HepG2 (cell line): ENCODE measurements around the gene PIK3R3. TPM values are rescaled to one million over a fixed set of nuclear protein-coding genes. Genes with fewer than 3 reads are reported as not detected.

Experiments
- ATAC-seq: fragments of 200-7000 bp; cut with Tn5 transposase; 3 replicates; pipeline ENCODE4 v1.9.1; 2020; ENCODE audit warnings: mild to moderate bottlenecking, moderate library complexity
- BruUV-seq: library from RNA; stranded (reverse); fragments of 400-500 nt; replicated peaks from 2 replicates; lab custom pipeline; 2021; lab: Mats Ljungman, UMichigan
- CTCF ChIA-PET: fragments of 300-600 bp; formaldehyde crosslinking; extraction: SDS; loops from one replicate; lab custom pipeline; 2021; ENCODE audit warnings: low total read pairs, inconsistent platforms, low intra/inter-chr PET ratio; lab: Yijun Ruan, JAX
- POLR2A ChIA-PET: fragments of 350-600 bp; sonication (Branson Sonifier 250); formaldehyde crosslinking; loops from one replicate; lab custom pipeline; 2020; ENCODE audit warnings: antibody characterized with exemption, inconsistent platforms; lab: Yijun Ruan, JAX
- DNase-seq: peaks from one replicate; pipeline ENCODE4 v3.0.0-alpha.2; 2015; ENCODE audit warnings: low spot score
- FAIRE-seq: peaks from 3 replicates; lab custom pipeline; 2011; peaks lifted over from hg19 to GRCh38; lab: Jason Lieb, UNC
- H2AFZ ChIP-seq: one replicate; pipeline ENCODE4 v1.6.1; 2011; ENCODE audit warnings: low read length, inconsistent platforms
- H3K27ac ChIP-seq: fragments of 300-600 bp; 3 replicates; pipeline ENCODE4 v1.8.0; 2011; ENCODE audit warnings: mixed run types, mild to moderate bottlenecking, mixed read lengths, low read length, inconsistent platforms; ENCODE audit not compliant: insufficient read depth; ENCODE audit errors: extremely low read length
- H3K27me3 ChIP-seq, 2 experiments: fragments of 200-600 bp in 1 of 2; 2 replicates in 1 of 2; 3 replicates in 1 of 2; pipeline versions ENCODE4 v1.6.0 to v1.8.0; 2011; ENCODE audit warnings: low read length in 2 of 2, mild to moderate bottlenecking in 2 of 2, moderate library complexity in 2 of 2, inconsistent platforms in 1 of 2; ENCODE audit not compliant: insufficient read depth in 2 of 2, control insufficient read depth in 1 of 2
- H3K36me3 ChIP-seq, 2 experiments: fragments of 200-600 bp in 1 of 2; replicated peaks in 1 of 2; 2 replicates in 1 of 2; 3 replicates in 1 of 2; pipeline versions ENCODE4 v1.5.1 to v1.8.0; 2011; ENCODE audit warnings: low read length in 2 of 2, inconsistent platforms in 1 of 2; ENCODE audit not compliant: insufficient read depth in 2 of 2, control insufficient read depth in 1 of 2
- H3K4me1 ChIP-seq: 2 replicates; pipeline ENCODE4 v1.5.1; 2012; ENCODE audit warnings: low read length, inconsistent platforms; ENCODE audit not compliant: insufficient read depth
- H3K4me2 ChIP-seq: 2 replicates; pipeline ENCODE4 v1.6.0; 2011; ENCODE audit warnings: low read depth, low read length, inconsistent platforms
- H3K4me3 ChIP-seq, 3 experiments: fragments of 200-600 bp in 1 of 3; sonication (generic), shearing (Covaris generic) in 1 of 3; replicated peaks in 1 of 3; 2 replicates each; pipeline ENCODE4 v1.5.1; 2011 to 2016; ENCODE audit warnings: low read length in 3 of 3, inconsistent platforms in 2 of 3, low read depth in 2 of 3, mild to moderate bottlenecking in 2 of 3, control low read depth in 1 of 3, mixed read lengths in 1 of 3; ENCODE audit not compliant: insufficient read depth in 1 of 3
- H3K79me2 ChIP-seq: one replicate; pipeline ENCODE4 v1.6.1; 2011; ENCODE audit warnings: low read length, inconsistent platforms; ENCODE audit not compliant: insufficient read depth
- H3K9ac ChIP-seq: 2 replicates; pipeline ENCODE4 v1.6.0; 2011; ENCODE audit warnings: mild to moderate bottlenecking, low read depth, low read length, inconsistent platforms; ENCODE audit not compliant: insufficient read depth
- H3K9me3 ChIP-seq: 2 replicates; pipeline ENCODE4 v1.5.1; 2012; ENCODE audit warnings: mild to moderate bottlenecking, low read length
- H4K20me1 ChIP-seq: 2 replicates; pipeline ENCODE4 v1.6.0; 2011; ENCODE audit warnings: inconsistent platforms, mild to moderate bottlenecking, low read length, moderate library complexity; ENCODE audit not compliant: insufficient read depth
- GFI1 ChIP-seq: sonication (generic); formaldehyde crosslinking; IDR thresholded peaks from 2 replicates; pipeline ENCODE4 v1.5.0; 2020; ENCODE audit warnings: missing genetic modification reagents, mild to moderate bottlenecking, borderline replicate concordance
- HNF4A ChIP-seq: sonication (generic); formaldehyde crosslinking; IDR thresholded peaks from 2 replicates; pipeline ENCODE4 v1.4.0; 2020; ENCODE audit warnings: missing genetic modification reagents
- NONO ChIP-seq, 2 experiments: fragments of 450-650 bp in 1 of 2; sonication (generic) in 1 of 2; formaldehyde crosslinking in 1 of 2; IDR thresholded peaks in 1 of 2; conservative IDR thresholded peaks in 1 of 2; 2 replicates each; pipeline versions ENCODE4 v1.6.1 to v1.8.0; 2017 to 2022; ENCODE audit warnings: mild to moderate bottlenecking in 1 of 2, missing genetic modification reagents in 1 of 2, moderate library complexity in 1 of 2
- PHF5A ChIP-seq: IDR thresholded peaks from one replicate; pipeline ENCODE4 v1.6.1; 2018; ENCODE audit warnings: low read depth, missing genetic modification reagents; ENCODE audit not compliant: unreplicated experiment
- SOX6 ChIP-seq, 2 experiments: fragments of 450-650 bp in 1 of 2; sonication (generic) in 1 of 2; formaldehyde crosslinking in 1 of 2; IDR thresholded peaks; 2 replicates each; pipeline versions ENCODE4 v1.4.0 to v1.6.1; 2017 to 2020; ENCODE audit warnings: antibody characterized with exemption in 1 of 2, mild to moderate bottlenecking in 1 of 2, missing genetic modification reagents in 1 of 2
- TAF15 ChIP-seq: fragments of 200-400 bp; formaldehyde crosslinking; IDR thresholded peaks from one replicate; pipeline ENCODE4 v1.6.1; 2018; ENCODE audit warnings: mild to moderate bottlenecking, low read depth, low read length; ENCODE audit not compliant: poor library complexity, severe bottlenecking
- UBTF ChIP-seq: sonication (generic); formaldehyde crosslinking; IDR thresholded peaks from 2 replicates; pipeline ENCODE4 v1.4.0; 2020; ENCODE audit warnings: mild to moderate bottlenecking, missing genetic modification reagents
- ZMAT3 ChIP-seq: sonication (generic); formaldehyde crosslinking; conservative IDR thresholded peaks from 2 replicates; pipeline ENCODE4 v1.7.0; 2021; ENCODE audit warnings: missing genetic modification reagents
- ZNF432 ChIP-seq: sonication (generic); formaldehyde crosslinking; IDR thresholded peaks from 2 replicates; pipeline ENCODE4 v1.5.0; 2020; ENCODE audit warnings: missing genetic modification reagents, mild to moderate bottlenecking, borderline replicate concordance
- ZNF629 ChIP-seq: sonication (generic); formaldehyde crosslinking; conservative IDR thresholded peaks from 2 replicates; pipeline ENCODE4 v1.5.0; 2020; ENCODE audit warnings: missing genetic modification reagents
- WGBS: methylation state at CpG from one replicate; pipeline ENCODE4 v1.1.6; 2017; ENCODE audit warnings: low lambda C conversion rate; 5-methylcytosine and 5-hydroxymethylcytosine counted together
- in situ Hi-C: cut with HindIII; loops from 2 replicates; pipeline ENCODE4 v1.10.0; 2017; ENCODE audit warnings: low pct_unique_long_range_greater_than_20kb; ENCODE audit not compliant: extremely low pct_ligation_motif_present
- intact Hi-C: fragments of 100-400 bp; cut with micrococcal nuclease; formaldehyde crosslinking; loops from one replicate; pipeline ENCODE4 v1.10.0; 2022; ENCODE audit not compliant: unreplicated experiment
- polyA plus RNA-seq, 8 experiments: library from polyadenylated mRNA; depleted of rRNA in 3 of 8; stranded (reverse) in 7 of 8; unstranded in 1 of 8; fragments of >200 nt; fragmentation: Illumina TruSeq in 4 of 8; extraction: Trizol in 4 of 8; gene quantifications; 2 replicates each; pipeline versions ENCODE4 v1.2.1 to v1.2.3, GENCODE V29; 2011 to 2016; ENCODE audit warnings: low read depth in 4 of 8, missing spikeins in 1 of 8, mixed read lengths in 1 of 8; ENCODE audit not compliant: insufficient read depth in 1 of 8
- total RNA-seq, 5 experiments: library from RNA; depleted of rRNA; stranded (reverse); fragments of >200 nt; fragmentation: Illumina TruSeq; extraction: Trizol; gene quantifications; 2 replicates each; pipeline ENCODE4 v1.2.3, GENCODE V29; 2016; ENCODE audit warnings: low read depth in 1 of 5

PIK3R3 gene
- total and polyA plus RNA-seq, 2 of the 13 experiments (the other 11 are each of a cell fraction or from before 2014, with no cell fraction given): 0.37 to 6.9 TPM

DNA sequence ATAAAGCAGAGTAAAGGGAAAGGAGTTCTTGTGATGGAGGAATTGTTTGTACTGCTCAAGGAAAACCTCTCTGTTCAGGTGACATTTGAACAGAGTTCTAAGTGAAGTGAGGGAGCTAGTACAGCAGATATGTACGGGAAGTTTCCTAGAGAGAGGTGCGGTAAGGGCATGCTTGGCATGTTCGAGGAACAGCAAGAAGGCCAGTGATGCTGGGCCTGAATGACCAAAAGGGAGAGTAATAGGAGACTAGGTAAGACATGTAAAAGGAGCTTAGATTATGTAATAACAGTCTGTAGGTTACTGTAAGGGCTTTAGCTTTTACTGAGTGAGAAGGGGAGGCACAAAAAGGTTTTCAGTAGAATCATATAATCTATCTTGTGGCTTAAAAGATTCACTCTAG, 63.9 kb downstream of the PIK3R3 start:
- H3K27ac ChIP-seq: no peak overlapping the region
- POLR2A ChIA-PET: no interaction called here
- intact Hi-C loops (no loop called here), in situ Hi-C loops (no loop called here)
- FAIRE-seq (no peak), DNase-seq (no peak), ATAC-seq (no peak)
- H3K4me3 ChIP-seq: no peak overlapping the region
- H3K4me1 ChIP-seq: no peaks in the 10 kb centered on the region
- H2AFZ ChIP-seq: no peak overlapping the region
- no peaks in the 10 kb centered on the region for H3K79me2 ChIP-seq
- BruUV-seq: no TSS peak
- CTCF ChIA-PET: no interaction called here
- H3K27me3 ChIP-seq: no peaks in the 10 kb centered on the region
- no peaks in the 10 kb centered on the region for H3K9me3 ChIP-seq
- no peaks in the 10 kb centered on the region for H3K36me3 ChIP-seq
- H3K9ac ChIP-seq: no peak overlapping the region
- 72% methylated on average over 3 of the region's 3 CpGs for WGBS
- TF ChIP-seq TAF15 (no peak), SOX6 (IDR thresholded peaks at IDR 0.05) (no peak), SOX6 (CRISPR knock-in tag; IDR thresholded peaks at IDR 0.05) (no peak), PHF5A (CRISPR knock-in tag) (no peak), NONO (IDR thresholded peaks at IDR 0.05) (no peak), NONO (CRISPR knock-in tag; conservative IDR thresholded peaks at IDR 0.05) (no peak), UBTF (no peak), ZNF432 (CRISPR knock-in tag) (no peak), HNF4A (CRISPR knock-in tag) (no peak), ZNF629 (CRISPR knock-in tag) (no peak), GFI1 (CRISPR knock-in tag) (no peak), ZMAT3 (CRISPR knock-in tag) (no peak)
- TF ChIP-seq, all 625 proteins: peak for 0
- H4K20me1 ChIP-seq: no peaks in the 10 kb centered on the region
- H3K4me2 ChIP-seq: no peak overlapping the region
